SK-N-MC (cell line): Measurements from ENCODE around the gene CTU1.

Source experiments
- EZH2 ChIP-seq: fragments of 200-600 bp; sonication (generic); IDR thresholded peaks from one replicate; pipeline ENCODE4 v1.6.1; 2017; ENCODE audit warnings: antibody characterized with exemption
- FOXP2 ChIP-seq: optimal IDR thresholded peaks from 2 replicates; pipeline ENCODE3; 2011; ENCODE audit warnings: mild to moderate bottlenecking, moderate library complexity; ENCODE audit not compliant: insufficient read depth; ENCODE audit errors: extremely low read length, control extremely low read depth
- POLR2AphosphoS5 ChIP-seq: IDR thresholded peaks from 2 replicates; pipeline ENCODE4 v1.6.1; 2012; ENCODE audit warnings: mild to moderate bottlenecking, low read depth, low read length, borderline replicate concordance

- TF ChIP-seq POLR2AphosphoS5 (no peak), EZH2 (no peak), FOXP2 (no peak)
Measured at GRCh38 chr19:51120160-51120559, 12.0 kb upstream of the CTU1 start.
